GM12878 (cell line): ENCODE results near the gene HSF5.

Experiments
- CHD2 ChIP-seq: IDR thresholded peaks from 2 replicates; pipeline ENCODE4 v1.6.1; 2011; ENCODE audit warnings: low read depth, low read length, improper control_type of control experiment, borderline replicate concordance
- CTCF ChIP-seq, 3 experiments: IDR thresholded peaks in 2 of 3; conservative IDR thresholded peaks in 1 of 3; 2 replicates each; pipeline ENCODE4 v1.5.1; 2011; ENCODE audit warnings: low read depth in 3 of 3, low read length in 3 of 3, mild to moderate bottlenecking in 3 of 3, control low read depth in 2 of 3, moderate library complexity in 2 of 3, inconsistent platforms in 1 of 3, mixed read lengths in 1 of 3; ENCODE audit not compliant: control insufficient read depth in 2 of 3, insufficient read depth in 1 of 3; ENCODE audit errors: extremely low read depth in 1 of 3
- EZH2 ChIP-seq: IDR thresholded peaks from 2 replicates; pipeline ENCODE4 v1.6.1; 2012; ENCODE audit warnings: low read depth, mild to moderate bottlenecking, control low read depth, inconsistent platforms, low read length, borderline replicate concordance; ENCODE audit not compliant: control insufficient read depth
- MAX ChIP-seq: IDR thresholded peaks from 2 replicates; pipeline ENCODE4 v1.6.1; 2012; ENCODE audit warnings: low read depth, low read length, improper control_type of control experiment
- MXI1 ChIP-seq: fragments of 150-350 bp; IDR thresholded peaks from 2 replicates; pipeline ENCODE4 v1.6.1; 2011; ENCODE audit warnings: low read depth, mild to moderate bottlenecking, inconsistent platforms, low read length, improper control_type of control experiment
- POLR2A ChIP-seq: IDR thresholded peaks from 2 replicates; pipeline ENCODE4 v1.6.1; 2011; ENCODE audit warnings: low read depth, mild to moderate bottlenecking, low read length
- POLR2AphosphoS5 ChIP-seq: IDR thresholded peaks from 2 replicates; pipeline ENCODE4 v1.6.1; 2011; ENCODE audit warnings: mild to moderate bottlenecking, low read length, inconsistent platforms
- REST ChIP-seq: IDR thresholded peaks from 2 replicates; pipeline ENCODE4 v1.6.1; 2012; ENCODE audit warnings: mild to moderate bottlenecking, low read depth, low read length
- SIX5 ChIP-seq: IDR thresholded peaks from 2 replicates; pipeline ENCODE4 v1.6.1; 2011; ENCODE audit warnings: mild to moderate bottlenecking, low read depth, low read length, moderate library complexity; ENCODE audit not compliant: severe bottlenecking
- SKIL ChIP-seq: fragments of 450-650 bp; IDR thresholded peaks from 2 replicates; pipeline ENCODE4 v1.6.1; 2017; ENCODE audit warnings: mild to moderate bottlenecking, low read depth, inconsistent platforms; ENCODE audit not compliant: poor library complexity, severe bottlenecking
- SP1 ChIP-seq: IDR thresholded peaks from one replicate; pipeline ENCODE4 v1.6.1; 2011; ENCODE audit warnings: low read depth, low read length
- ZNF274 ChIP-seq: IDR thresholded peaks from one replicate; pipeline ENCODE4 v1.8.0; 2011; ENCODE audit not compliant: insufficient read length, insufficient read depth

GRCh38 chr17:58447039-58447975 is 40.9 kb downstream of the HSF5 start:
- no peak for TF ChIP-seq POLR2A
- TF ChIP-seq CTCF (IDR thresholded peaks at IDR 0.05 in 2 of 3, conservative IDR thresholded peaks at IDR 0.05 in 1 of 3; ENCODE audit: control insufficient read depth in 2 of 3, extremely low read depth in 1 of 3, insufficient read depth in 1 of 3, low read depth in 3 of 3, low read length in 3 of 3) = peak; percentile 84 to 93 (median 88); a peak in 5 of 6 replicates
- no peak for TF ChIP-seq ZNF274
- TF ChIP-seq REST = no peak
- TF ChIP-seq MAX = no peak
- no peak for TF ChIP-seq POLR2AphosphoS5
- TF ChIP-seq EZH2 = no peak
- TF ChIP-seq SIX5 = no peak
- no peak for TF ChIP-seq SKIL
- no peak for TF ChIP-seq MXI1
- no peak for TF ChIP-seq SP1
- TF ChIP-seq CHD2 = no peak
